Occipital lobe (tissue), 3 donors: ENCODE data around the gene CXCL5. TPM values are rescaled to one million over a fixed set of nuclear protein-coding genes. Genes with fewer than 3 reads are reported as not detected.
"Not testable (repeated sequence)": the region's sequence is repeated elsewhere in the genome, so short reads cannot be mapped to it uniquely, and the experiment has no call there.

Experiments
- DNase-seq: peaks from one replicate; lab custom pipeline; 2025; lab: John Stamatoyannopoulos, UW
- small RNA-seq: library from RNA; depleted of rRNA; stranded (forward); fragments of <200 nt; gene quantifications from one replicate; pipeline ENCODE3, GENCODE V24; 2014
- total RNA-seq: library from RNA; depleted of rRNA; stranded (reverse); fragments of >200 nt; gene quantifications from one replicate; pipeline ENCODE4 v1.2.3, GENCODE V29; 2014

Gene CXCL5
- total RNA-seq, 1 donor from 2014 or later, result 0.16 TPM

DNA sequence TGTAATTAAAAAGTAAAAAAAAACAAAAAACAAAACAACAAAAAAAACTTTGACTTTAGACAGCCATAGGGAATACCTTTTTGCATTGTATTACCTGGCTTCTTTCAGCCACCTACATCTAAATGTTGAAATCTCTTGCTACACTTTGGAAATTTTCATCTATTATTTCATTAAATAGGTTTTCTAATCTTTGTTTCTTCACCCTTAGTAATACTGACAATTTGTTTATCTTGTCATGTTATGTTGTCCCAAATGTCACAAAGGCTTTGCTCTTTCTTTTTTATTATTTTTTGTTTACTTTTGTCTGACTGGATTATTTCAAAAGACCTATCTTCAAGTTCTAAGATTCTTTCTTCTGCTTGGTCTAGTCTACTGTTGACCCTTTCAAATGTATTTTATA, 24.1 kb downstream of the CXCL5 start:
- DNase-seq, result no peak

DNA sequence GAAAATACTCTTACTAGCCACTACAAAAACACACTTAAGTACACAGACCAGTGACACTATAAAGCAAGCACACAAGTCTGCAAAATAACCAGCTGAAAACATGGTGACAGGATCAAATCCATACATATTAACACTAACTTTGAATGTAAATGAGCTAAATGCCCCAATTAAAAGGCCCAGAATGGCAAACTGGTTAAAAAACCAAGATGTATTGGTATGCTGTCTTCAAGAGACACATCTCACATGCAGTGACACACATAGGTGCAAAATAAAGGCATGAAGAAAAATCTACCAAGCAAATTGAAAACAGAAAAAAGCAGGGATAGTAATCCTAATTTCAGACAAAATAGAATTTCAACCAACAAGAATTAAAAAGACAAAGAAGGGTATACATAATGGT, 27.5 kb downstream of the CXCL5 start:
- DNase-seq, result no peak

DNA sequence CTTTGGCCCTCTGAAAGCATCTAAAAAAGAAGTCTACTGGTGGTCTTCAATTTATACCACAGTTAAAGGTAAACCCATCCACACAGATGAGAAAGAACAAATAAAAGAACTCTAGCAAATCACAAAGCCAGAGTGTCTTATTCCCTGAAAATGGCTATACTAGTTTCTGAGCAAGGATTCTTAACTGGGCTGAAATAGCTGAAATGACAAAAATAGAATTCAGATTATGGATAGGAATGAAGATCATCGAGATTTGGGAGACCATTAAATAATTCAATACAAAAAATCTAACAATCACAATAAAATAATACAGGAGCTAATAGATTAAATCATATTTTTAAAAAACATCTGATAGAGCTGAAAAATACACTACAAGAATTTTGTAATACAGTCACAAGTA, 28.5 kb downstream of the CXCL5 start:
- no peak for DNase-seq

DNA sequence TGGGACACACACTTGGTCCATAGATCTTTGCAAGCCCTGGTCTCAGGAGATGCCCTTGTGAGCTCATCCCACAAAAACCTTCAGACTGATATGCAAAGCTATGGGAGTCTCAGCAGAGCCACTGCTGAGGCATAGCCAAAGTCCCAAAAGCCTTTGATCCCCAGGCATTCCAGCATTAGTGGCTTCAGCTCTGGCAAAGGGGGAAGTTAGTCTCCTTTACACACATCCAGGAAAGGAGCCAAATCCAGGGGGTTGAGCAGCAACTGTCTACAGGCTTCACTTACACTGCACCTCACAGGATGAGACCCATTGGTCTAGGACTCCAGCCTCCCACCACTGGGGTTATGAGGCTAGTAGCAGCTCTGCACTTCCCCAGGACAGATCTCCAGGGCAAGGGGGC, 30.6 kb downstream of the CXCL5 start:
- no peak for DNase-seq

DNA sequence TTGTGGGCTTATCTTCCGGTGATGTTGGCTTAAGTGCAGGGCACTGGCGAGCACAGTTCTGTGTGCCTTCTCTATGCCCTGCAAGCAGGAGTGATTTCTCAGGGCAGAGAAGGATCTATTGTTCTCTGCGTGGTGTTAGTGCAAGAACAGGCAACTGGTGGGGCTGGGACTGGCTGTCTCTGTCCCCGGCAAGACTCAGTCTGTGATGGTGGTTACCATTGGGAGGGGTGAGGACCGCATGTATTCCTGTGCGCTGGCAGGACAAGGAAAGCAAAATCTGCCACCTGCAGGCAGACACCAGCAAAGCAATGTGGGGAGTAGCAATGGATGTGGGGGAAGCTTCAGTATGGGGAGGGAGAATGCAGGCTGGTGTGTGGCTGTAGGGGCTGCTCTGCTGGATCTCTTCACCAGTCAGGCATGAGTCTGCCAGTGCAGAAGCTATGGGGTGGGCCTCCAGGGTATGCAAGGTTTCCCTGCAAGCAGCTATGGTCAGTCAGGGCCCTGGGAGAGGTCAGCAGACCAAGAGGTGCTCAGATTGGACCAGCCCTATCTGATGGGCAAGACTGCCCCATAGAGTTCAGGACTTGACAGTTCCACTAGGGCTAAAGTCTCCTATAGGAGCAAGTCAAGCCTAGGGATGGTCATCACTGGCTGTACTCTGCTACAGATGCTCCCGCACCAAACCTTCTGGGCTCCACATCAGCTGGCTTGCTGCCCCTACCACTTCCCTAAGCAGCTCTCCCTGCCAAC, 33.4 kb downstream of the CXCL5 start:
- DNase-seq, result no peak

DNA sequence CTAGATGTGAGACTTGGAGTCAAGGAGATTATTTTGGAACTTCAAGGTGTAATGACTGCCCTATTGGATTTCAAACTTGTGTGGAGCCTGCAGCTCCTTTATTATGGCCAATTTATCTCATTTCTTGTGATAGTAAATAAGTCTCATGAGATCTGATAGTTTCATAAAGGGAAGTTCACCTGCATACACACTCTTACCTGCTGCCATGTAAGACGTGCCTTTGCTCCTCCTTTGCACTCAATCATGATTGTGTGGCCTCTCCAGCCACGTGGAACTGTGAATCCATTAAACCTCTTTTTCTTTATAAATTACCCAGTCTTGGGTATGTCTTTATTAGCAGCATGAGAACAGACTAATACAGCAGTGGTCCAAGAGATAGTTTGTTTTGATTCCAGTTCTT, 35.8 kb downstream of the CXCL5 start:
- no peak for DNase-seq

DNA sequence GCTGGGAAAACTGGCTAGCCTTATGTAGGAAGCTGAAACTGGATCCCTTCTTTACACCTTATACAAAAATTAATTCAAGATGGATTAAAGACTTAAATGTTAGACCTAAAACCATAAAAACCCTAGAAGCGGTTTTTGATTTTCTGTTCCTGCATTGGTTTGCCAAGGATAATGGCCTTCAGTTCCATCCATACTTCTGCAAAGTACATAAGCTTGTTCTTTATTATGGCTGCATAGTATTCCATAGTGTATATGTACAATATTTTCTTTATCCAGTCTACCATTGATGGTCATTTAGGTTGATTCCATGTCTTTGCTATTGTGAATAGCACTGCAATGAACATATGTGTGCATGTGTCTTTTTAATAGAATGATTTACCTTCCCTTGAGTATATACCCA, 39.4 kb downstream of the CXCL5 start:
- not testable (repeated sequence) for DNase-seq

DNA sequence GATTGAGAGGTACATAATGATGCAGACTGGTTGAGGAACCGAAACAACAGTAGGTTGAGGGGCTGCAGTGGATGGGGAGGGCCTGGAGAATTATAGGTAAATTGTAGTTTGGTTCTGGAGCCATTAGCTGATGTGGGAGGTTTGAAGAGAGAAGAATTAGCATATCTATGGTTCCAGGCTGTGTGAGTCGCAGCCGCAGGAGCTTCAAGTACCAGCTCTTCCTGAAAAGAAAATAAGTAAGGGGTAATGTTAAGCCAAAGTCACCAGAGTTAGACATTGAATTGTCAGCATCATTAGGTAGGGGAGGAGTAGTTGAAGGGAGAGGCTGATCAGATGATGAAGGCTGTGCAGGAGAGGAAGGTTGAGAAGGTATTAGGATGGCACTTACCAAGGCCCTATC, 46.1 kb downstream of the CXCL5 start:
- DNase-seq, result no peak

DNA sequence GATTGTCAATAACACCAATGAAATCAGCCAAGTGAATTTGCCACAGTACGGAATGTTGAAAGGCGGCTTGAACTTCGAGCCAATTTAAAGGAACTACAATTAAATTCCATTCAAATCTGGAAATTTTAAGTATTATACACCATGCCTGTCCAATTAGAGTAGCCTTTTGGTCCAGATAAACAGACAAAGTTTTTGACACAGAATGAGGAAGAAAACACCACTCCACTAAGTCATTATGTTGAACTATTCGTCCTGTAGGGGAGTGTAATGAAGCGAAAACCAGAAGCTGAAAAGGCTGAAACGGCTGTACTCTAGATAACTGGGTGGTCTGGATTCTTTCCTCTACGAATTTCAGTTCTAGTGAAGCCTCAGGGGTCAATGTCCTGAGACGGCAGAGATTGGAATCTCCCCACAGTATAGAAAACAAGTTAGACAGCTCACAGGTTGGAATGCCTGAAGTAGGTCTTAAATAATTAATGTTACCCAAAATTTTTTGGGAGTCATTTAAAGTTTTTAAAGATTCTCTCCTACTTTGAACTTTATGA, 48.0 kb downstream of the CXCL5 start:
- not testable (repeated sequence) for DNase-seq

DNA sequence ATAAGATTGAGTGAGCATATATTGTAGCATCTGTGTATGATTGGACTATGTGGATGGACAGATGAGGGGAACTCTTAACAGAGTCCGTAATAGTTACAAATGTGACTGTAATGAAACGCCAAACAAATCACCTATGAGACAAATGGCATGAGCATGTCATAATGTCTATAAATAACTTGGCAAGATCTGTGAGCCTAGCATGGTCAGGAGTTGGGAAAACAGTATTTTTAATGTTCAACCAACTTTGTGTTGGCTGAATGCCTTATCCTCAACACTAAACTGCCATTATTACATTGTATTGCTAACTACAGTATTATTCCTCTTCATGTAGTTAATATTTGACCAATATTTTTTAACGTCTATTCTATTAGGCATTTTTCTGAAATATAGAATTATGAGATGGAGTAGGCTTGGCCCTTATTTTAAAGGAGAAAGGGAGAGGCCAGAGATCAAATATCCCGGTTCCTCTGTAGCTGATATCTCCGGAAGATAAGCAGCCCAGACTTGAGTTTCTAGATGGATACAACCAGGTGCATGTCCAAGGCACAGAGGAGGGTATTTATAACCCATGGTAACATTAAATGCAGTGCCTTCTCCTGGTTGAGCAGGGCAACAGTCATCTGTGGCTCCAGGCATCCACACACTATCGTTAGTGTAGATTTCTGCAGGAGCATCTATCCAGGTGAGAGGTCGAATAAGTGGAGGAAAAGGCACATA, 49.3 kb downstream of the CXCL5 start:
- no peak for DNase-seq

DNA sequence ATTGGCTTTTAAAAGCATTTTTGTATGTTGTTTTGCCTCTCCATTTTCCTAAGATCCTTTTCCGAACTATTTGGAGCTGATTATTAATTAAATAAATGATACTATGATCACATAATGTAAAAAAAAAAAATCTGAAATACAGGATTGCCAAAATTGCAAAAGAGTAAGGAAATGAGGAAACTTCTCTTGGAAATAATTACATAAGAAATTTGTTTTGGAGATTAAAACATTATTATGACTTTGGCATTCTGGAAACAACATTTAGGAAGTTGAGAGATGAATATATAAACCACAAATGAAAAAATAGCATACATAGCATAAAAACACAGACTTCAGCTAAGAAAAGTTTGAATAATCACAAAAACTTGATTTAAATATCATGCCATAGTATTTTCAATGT, 50.2 kb downstream of the CXCL5 start:
- no peak for DNase-seq

DNA sequence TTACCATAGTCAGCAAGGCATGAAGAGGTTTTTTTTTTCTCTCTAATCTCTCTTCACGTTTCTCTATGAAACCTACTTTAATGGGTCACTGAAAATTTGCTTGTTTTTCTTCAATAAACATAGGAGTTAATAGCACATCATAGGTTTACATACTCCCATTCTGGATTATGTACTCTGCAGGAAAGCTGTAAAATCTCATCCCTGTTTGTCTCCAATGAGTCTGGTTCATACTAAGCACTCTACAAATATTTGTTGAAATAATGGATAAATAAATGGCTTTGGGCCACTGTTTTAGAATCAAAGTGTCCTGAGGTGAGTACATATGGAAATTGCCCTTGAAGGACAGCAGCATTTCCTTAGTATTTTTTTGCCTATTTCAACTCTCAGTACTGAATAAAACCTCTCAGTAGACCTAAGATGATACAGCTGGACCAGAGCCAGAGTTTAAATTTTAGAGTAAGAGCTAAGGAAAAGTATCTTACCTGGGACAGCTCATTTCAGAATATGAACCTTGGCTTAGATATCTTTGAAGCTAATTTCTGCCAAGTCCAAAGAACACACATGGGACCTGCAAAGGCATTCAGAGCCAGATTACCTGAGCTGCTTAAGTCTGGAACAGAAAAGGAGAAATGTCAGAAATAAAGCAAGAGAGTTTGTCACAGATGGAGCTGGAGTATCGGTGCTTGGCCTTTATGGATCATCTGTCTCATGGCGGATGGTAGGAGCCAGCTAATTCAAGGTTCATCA, 51.1 kb downstream of the CXCL5 start:
- no peak for DNase-seq

DNA sequence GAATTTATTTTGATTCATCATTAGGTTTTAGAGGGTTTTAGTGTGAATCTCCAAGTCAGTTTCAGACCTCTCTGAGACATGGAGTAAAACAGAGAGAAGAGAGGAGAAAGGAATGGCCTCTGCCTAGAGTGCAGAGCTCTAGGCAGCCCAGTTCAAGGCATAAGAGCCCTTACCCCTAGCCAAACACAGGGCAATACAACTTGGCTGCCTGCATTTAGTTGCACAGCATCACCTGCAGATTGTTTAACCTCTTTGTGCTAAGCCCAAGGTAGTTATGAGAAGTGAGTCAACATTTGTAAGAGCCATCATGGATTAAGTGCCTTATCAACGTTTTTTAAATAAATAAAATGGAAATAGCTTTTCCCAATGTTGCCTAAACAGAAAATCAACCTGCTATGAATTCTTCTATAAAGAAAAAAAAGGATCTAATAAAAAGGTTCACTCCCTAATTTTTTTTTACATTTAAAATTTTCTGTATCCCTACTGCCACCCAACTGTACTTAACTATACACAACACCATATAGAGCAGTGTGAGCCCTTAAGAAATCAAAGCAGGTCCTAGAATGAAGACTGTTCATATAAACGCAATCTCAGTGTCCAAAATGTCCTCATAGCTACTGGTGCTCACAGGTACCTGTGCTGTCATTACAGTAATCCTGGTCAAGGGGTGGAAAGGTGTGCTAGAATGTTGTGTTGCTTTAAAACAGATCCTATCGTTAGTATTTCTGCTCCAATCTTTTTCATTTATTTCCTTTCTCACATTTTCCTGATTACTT, 52.6 kb downstream of the CXCL5 start:
- DNase-seq, result no peak

Small RNAs within 50 kb of the gene (small RNA-seq; reads per million reads assigned to genes)
- not detected for gene RN7SL218P

Other genes starting within 250 kb of the CXCL5 start
- gene CXCL6, start 162.0 kb downstream of the CXCL5 start, total RNA-seq, result 0.62 TPM
- 2.5 TPM for gene PF4V1, start 145.4 kb downstream of the CXCL5 start, total RNA-seq
- gene CXCL1, start 129.3 kb downstream of the CXCL5 start, total RNA-seq, result 2.0 TPM
- not detected for gene PF4, start 16.6 kb downstream of the CXCL5 start, total RNA-seq
- gene PPBP, start 10.5 kb downstream of the CXCL5 start, total RNA-seq, result 5.9 TPM
- 1.2 TPM for gene CXCL3, start 40.0 kb upstream of the CXCL5 start, total RNA-seq
- gene CXCL2, start 100.5 kb upstream of the CXCL5 start, total RNA-seq, result 4.4 TPM
- 48.0 TPM for gene MTHFD2L, start 159.4 kb upstream of the CXCL5 start, total RNA-seq